ENCODE data around the gene CSGALNACT2.
"Not testable (repeated sequence)": the region's sequence is repeated elsewhere in the genome, so short reads cannot be mapped to it uniquely, and the experiment has no call there.

Gene CSGALNACT2

GRCh38 chr10:43153901-43154300 lies 15.7 kb downstream of the CSGALNACT2 start:
- no peak for DNase-seq

- no peak for DNase-seq
These were observed 17.0 kb downstream of the CSGALNACT2 start for GRCh38 chr10:43155221-43155620.

DNA sequence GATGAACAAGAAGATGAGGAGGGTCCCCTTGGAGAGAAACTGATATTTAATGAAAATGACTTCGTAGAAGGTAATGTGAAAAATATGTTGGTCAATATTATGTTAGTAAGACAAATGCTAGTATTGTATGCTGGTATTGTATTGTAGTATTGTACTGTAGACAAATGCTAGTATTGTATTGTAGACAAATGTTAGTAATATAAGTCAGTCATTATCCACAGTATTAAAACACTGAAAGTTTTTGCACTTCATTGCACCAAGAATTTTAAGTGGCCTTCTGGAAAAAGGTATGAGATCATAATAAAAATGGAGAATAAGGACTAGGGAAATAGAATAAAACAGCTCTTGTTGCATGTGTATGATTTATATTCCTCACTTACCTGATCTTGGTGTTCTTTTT lies 17.5 kb downstream of the CSGALNACT2 start:
- no peak for DNase-seq

DNA sequence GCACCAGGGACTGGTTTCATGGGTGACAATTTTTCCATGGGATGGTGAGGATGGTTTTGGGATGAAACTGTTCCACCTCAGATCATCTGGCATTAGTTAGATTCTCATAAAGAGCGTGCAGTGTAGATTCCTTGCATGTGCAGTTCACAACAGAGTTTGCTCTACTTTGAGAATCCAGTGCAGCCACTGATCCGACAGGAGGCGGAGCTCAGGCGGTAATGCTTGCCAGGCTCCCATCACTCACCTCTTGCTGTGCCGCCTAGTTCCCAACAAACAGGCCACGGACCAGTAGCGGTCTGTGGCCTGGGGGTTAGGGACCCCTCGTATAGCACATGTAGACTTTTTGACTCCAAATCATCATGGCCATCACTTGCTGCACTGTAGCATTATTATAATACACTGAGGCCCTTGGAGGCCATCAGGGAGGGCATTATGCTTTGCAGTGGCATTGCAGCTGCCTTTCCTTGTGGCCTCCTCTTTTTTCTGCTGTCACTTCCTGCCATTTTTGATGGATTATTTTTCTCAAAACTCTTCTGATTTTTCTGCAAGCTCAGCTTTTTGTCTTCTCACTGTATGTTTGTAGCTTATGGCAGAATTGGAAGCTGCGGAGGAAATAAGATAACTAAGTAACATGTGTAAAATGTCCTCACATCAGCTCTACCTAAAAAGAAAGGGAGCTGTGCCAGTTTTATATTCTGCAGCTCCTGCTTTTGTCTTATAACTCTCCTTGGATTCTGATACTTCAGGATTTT lies 18.5 kb downstream of the CSGALNACT2 start:
- DNase-seq, result no peak

- no peak for DNase-seq
These were observed 20.4 kb downstream of the CSGALNACT2 start for GRCh38 chr10:43158636-43159035.

DNA sequence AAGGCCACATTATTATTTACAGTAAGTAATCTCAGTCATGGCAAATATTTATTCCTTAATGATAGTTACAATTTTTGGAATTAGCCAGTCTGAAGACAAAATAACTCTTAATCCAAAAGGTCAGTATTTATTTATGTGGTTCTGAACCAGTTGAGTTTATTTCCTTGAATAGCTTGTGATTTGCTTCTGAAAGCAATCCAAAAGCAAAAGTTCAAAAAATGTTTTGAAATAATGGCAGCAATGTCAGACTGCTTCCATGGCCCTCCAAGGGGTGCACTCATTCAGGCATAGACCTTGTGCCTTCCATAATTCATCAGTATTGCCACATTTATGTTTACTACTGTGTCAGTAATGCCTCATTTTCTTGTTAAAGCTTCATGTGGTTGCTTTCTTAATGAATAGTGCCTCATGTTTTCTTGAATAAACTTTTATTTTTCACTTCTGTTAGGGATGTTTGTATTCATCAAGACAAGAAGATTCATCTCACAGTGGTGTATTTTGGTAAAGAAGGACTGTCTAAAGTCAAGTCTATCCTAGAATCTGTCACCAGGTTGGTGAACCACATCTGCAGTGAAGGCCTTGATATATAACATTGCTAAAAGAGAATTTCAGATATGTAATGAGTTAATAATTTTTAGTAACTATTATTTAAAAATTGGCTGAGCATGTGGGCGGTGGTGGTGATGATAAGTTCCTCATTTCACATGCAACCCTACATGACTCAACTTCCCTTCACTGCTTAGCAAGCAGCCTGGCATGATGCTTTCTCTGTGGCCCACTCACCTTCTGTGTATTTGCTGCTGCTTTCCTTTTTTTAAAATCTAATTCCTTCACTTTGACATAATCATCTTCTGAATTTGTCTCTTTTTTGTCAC lies 22.0 kb downstream of the CSGALNACT2 start:
- peak; percentile 30 for DNase-seq

GRCh38 chr10:43160921-43161255 lies 22.6 kb downstream of the CSGALNACT2 start:
- no peak for DNase-seq

DNA sequence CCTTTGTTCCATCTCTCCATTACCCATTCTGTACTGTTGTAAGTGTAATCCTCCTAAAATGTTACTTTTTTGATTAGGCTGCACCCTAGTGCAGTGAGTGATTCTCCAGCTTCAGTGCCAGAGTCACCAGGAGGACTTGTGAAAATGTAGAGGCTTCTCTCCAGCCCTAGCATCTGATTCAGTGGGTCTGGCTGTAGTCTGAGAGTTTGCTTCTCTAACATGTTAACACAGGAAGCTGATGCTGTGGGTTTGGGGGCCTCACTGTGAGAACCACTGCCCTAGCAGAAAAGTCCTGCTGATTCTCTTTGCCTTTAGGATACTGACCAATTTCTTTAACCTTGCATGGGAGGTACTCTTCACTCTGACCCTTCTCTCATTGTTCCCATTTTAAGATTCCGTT lies 24.4 kb downstream of the CSGALNACT2 start:
- DNase-seq, result no peak

DNA sequence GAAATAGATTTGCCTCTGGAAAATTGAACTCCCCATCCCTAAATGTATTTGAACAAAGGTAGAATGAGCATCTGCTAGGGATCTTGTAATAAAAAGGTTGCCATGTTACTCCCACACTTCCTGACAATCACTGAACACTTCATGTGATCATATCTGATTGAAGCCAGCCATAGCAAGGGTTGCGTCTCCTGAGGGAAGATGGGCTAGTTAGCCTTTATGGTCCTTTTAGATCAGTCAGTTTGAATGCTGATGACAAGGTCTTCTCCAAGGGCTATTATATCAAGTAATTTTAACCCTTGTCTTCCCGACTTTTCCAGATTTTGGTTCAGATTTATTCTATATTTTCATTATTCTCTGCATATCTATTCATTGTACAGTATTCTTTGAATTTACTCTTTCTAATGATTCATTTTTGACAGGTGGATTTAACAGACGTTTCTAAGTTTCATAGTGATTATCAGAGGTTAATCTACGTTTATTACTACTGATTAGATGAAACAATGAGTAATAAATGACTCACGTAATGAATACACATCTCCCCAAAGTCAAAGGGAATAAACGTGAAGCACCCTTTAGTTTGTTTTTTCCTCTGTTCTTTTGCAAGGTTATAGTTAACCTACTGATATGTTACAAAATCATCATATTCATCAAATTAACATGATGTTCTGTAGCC lies 28.1 kb downstream of the CSGALNACT2 start:
- DNase-seq, result no peak

DNA sequence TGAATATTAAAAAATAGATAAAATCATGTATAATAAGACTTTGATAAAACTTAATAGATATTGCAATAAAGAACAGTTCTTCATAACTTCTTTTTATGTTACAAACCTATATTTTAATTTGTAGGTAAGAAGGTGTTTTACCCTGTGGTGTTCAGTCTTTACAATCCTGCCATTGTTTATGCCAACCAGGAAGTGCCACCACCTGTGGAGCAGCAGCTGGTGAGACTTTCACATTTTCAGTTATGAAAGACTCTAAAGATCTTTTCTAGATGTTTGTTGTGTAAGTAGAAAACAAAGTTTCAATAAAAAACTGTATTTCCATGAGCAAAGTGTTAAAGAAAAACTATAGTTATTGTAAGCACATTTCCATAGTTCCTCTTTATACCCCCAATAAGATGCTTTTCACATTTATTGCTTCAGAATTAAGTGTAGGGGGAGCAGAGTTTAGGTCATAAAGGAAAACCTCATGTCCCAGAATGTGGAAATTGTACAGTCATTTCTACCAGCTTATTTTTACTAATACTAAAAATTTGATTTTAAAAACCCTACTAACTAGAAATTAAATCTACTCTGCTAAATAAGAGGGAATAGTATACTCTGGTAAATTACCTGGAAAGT lies 28.7 kb downstream of the CSGALNACT2 start:
- DNase-seq, result no peak

DNA sequence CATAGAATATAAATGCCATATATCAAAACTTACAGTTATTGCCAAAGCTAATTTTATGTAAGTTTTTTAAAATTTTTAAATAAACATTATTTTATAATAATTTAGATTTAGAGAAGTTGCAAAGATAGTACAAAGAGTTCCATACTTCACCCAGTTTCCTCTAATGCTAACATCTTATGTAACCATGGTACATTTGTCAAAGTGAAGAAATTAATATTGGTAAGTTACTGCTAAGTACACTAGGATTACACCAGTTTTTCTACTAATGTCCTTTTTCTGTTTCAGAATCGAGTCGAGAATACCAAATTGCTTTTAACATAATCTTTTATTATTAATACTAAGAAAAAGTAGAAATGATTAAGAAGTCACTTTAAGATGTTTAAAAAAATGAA lies 29.2 kb downstream of the CSGALNACT2 start:
- no peak for DNase-seq

GRCh38 chr10:43170491-43170890 lies 32.2 kb downstream of the CSGALNACT2 start:
- DNase-seq, result no peak

GRCh38 chr10:43172645-43173044 lies 34.4 kb downstream of the CSGALNACT2 start:
- no peak for DNase-seq

GRCh38 chr10:43173120-43173519 lies 34.9 kb downstream of the CSGALNACT2 start:
- no peak for DNase-seq

- no peak for DNase-seq
These were observed 36.7 kb downstream of the CSGALNACT2 start for GRCh38 chr10:43174969-43175368.

- DNase-seq, result no peak
These were observed 38.0 kb downstream of the CSGALNACT2 start for GRCh38 chr10:43176271-43176670.

- no peak for DNase-seq
These were observed 39.4 kb downstream of the CSGALNACT2 start for GRCh38 chr10:43177595-43177994.

- no peak for DNase-seq
These were observed 42.9 kb downstream of the CSGALNACT2 start for GRCh38 chr10:43181146-43181545.

DNA sequence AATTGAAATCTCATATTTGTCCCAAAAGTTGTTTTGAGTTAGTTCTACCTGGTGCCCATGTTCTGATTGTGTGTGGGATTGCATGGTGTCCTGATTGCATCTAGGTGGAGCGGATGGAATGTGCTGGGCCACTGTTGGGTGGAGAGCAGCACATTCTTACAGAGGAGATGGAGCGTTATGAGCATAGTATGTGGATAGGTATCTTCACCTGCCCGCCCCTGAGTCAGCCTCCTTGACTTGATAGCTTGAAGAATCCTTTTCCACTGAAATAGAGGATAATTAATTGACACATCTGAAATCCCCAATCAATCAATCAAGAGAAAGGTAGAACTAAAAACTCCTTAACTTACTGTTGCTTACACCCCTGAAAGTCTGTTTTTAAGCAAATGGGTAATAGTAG lies 45.5 kb downstream of the CSGALNACT2 start:
- DNase-seq, result not testable (repeated sequence)

DNA sequence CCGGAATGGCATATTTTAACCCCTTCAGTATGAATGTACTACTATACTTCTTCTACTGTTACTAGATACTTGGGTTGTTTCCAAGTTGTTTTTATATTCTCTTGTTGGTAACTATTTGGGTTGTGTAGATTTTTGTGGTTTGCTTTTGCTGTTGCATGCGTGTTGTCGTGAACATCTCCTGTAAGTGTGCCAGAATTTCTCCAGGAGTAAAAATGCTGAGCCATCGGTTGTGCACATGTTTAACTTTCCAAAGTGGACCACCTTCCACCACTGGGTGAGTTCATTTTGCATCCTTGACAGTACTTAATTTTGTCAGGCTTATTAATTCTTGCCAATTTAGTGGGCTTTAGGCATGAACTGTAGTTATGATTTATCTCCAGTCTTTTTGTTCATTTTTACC lies 47.9 kb downstream of the CSGALNACT2 start:
- DNase-seq, result no peak

DNA sequence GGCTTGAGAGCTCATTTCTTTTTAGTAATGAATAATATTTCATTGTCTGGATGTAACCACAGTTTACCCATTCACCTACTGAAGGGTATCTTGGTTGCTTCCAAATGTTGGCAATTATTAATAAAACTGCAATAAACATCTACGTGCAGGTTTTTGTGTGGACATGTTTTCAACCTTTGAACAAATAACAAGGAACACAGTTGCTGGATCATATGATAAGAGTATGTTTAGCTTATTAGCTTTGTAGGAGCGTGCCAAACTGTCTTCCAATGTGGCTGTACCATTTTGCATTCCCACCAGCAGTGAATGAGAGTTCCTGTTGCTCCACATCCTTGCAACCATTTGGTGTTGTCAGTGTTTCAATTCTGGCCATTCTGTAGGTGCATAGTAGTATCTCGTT lies 49.0 kb downstream of the CSGALNACT2 start:
- DNase-seq, result no peak

- no peak for DNase-seq
These were observed 50.5 kb downstream of the CSGALNACT2 start for GRCh38 chr10:43188702-43189101.

GRCh38 chr10:43190289-43190688 lies 52.0 kb downstream of the CSGALNACT2 start:
- DNase-seq, result no peak

Data from activated T-cell treated with anti-CD3 and anti-CD28 coated beads for 4 hours (primary cell).